PC-9 (cell line): ENCODE results near the gene VSIG2.

ENCODE experiments used
- CTCF ChIP-seq: fragments of 200-600 bp; sonication (generic); conservative IDR thresholded peaks from 2 replicates; pipeline ENCODE4 v1.6.1; 2017; ENCODE audit warnings: mixed run types, antibody characterized with exemption, mild to moderate bottlenecking, moderate library complexity
- EZH2 ChIP-seq: fragments of 200-600 bp; sonication (generic); IDR thresholded peaks from 2 replicates; pipeline ENCODE4 v1.8.0; 2017; ENCODE audit warnings: antibody characterized with exemption, low read depth

DNA sequence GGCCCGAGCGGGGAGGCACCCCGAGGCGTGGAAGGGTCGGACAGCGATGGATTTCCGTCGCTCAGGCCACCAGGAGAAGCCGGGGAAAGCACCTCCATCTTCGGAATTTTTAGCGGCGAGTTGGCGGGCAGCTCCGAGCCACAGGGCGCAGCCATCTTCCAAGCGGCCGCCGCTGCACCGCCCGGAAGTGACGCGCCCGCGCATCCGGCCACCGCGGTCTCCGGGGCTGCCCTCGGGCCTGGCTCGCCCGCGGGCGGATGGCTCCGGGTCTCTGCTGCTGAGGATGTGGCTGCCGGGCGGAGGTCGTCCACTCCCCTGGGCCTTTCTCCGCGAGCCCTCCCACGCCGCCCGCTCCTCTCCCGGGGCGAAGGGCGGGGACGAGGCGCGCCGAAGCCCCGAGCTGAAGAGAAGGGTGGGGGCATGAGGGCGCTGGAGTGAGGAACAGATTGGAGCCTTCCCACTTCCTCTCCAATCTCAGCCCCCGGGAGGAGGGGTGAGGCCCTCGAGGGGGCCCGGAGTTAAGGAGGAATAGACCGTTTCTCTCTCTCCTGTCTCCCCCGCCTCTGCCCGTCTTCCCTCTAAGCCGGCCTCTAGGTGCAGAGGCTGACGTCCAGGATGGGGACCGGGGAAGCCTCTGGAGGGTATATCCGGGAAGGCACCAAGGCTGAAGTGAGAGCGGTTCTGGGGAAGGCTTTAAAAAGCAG is 48.3 kb upstream of the VSIG2 start, which contains the start of gene MSANTD2:
- TF ChIP-seq CTCF (no peak), EZH2 (no peak)
